ENCODE data around the gene SGPP2.

SGPP2 gene

DNA sequence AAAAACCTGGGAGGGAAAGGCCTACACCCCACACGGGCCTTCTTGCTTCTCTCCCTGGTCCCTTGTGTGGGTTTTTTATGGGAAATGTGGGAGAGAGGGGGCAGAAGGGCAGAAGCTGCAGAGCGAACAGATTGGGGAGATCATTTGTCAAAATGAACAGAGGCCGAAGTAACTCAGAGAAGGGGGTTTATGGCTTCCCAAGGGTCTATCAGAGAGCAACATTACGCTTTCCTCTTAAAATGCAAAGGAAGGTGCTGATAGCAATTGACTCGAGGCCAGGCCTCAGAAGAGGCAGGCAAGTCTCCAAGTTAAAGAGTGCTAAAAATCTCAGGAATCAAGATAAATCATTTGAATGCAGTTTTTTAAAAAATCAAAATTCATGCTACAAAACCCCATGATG, 101.5 kb downstream of the SGPP2 start:
- DNase-seq (ENCODE audit: low spot score) = no peak

DNA sequence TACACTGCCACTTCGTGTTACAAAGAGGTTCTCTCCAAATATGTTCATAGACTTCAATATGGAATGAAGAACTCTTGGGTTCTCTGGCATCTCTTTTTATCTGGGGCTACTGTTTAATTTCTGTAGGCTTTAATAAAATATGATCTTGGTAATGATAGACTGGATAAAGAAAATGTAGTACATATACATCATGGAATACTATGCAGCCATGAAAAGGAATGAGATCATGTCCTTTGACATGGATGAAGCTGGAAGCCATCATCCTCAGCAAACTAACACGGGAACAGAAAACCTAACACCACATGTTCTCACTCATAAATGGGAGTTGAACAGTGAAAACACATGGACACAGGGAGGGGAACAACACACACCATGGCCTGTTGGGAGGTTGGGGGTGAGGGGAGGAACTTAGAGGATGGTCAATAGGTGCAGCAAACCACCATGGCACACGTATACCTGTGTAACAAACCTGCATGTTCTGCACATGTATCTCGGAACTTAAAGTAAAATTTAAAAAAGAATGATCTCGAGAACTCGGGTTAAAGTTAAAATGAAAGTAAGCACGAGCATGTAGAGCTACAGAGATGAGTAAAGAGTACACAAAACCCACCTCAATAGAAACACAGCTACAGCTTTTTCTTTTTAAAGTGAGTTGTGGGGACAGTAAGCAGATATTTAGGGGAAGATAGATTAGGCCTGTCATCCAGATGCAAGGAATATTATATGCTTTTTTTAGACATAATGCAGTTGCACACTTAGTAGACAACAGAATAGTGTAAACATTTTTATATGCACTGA, 102.3 kb downstream of the SGPP2 start:
- no peak for DNase-seq (ENCODE audit: low spot score)

DNA sequence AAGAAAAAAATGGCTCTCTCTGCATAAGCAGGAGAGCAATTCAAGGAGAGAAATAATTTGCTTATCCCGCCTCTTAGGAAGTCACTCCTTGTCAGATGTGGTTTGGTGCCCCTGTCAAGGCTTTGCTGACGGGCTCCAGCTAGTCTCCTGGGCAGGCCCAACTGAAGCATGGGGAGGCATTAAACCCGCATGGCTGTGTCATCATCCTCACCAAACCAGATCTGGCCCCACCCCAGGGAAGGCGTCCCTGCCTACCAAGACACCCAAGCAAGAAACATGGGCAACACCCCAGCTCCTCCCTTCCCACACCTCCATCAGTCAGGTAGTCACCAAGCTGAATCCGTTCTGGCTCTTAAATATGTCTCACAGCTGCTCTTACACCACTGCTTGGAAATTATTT, 108.0 kb downstream of the SGPP2 start:
- DNase-seq (ENCODE audit: low spot score) = no peak

GRCh38 chr2:222535477-222535876, 111.1 kb downstream of the SGPP2 start:
- DNase-seq (ENCODE audit: low spot score) = no peak

- DNase-seq (ENCODE audit: low spot score) = no peak
Observed at GRCh38 chr2:222538535-222538934, 114.2 kb downstream of the SGPP2 start.

DNA sequence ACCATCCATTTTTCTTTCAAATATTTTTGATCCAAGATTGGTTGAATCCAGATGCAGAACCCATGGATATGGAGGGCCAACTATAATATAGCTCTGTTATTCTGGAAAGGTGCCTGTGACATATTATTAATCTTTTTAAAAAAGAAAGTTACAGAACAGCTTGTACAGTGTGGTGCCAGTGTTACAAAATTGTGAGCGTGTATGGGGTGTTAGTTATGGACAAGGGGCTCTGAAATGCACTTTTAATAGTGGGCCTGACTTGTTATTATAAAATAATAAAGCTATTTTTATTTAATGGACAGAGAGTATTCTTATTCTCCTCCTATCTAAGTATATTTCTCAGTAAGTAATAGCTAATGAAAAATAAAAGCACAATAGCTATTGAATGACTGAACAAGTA, 120.3 kb downstream of the SGPP2 start:
- no peak for DNase-seq (ENCODE audit: low spot score)

- no peak for DNase-seq (ENCODE audit: low spot score)
Observed at GRCh38 chr2:222545823-222546795, 121.8 kb downstream of the SGPP2 start.

GRCh38 chr2:222547083-222547482, 122.7 kb downstream of the SGPP2 start:
- DNase-seq (ENCODE audit: low spot score) = no peak

GRCh38 chr2:222548992-222549391, 124.6 kb downstream of the SGPP2 start:
- no peak for DNase-seq (ENCODE audit: low spot score)

DNA sequence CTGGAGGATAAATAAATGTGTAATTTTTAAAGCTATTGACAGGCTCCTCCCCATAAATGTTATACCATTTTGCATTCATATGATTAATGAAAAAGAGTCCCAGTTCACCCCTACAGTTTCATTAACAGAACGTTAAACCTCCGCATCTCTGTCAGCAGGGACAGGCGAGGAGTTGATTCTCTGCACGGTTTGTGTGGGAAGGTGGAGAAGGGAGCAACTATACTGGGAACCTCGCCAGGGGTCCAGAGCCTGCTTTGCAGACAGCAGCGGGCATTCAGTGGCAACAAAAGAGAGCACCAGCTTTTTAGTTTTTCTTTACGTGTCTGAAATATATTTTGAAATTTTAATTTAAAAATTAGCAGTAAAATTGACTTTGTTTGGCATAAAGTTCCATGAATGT, 130.2 kb downstream of the SGPP2 start:
- no peak for DNase-seq (ENCODE audit: low spot score)

DNA sequence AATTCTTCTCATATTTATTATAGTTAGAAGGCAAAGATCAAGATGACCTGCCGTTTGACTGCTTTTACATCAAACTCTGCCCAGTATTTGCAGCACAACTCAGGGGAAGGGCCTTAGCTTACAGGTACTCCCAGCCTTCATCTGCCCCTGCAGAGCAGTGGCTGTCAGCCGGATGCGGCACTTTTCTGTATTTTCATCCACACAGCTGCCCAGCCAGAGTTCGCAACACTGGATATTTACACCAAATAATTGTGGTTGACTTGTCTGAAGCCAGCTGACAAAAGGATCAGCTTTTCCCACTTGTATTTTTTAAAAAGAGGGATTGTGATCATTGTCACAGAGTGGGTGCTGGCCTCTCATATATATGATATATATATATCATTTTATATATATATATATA, 136.8 kb downstream of the SGPP2 start:
- DNase-seq (ENCODE audit: low spot score) = no peak

GRCh38 chr2:222561817-222562645, 137.7 kb downstream of the SGPP2 start:
- peak; percentile 67 for DNase-seq (ENCODE audit: low spot score)

DNA sequence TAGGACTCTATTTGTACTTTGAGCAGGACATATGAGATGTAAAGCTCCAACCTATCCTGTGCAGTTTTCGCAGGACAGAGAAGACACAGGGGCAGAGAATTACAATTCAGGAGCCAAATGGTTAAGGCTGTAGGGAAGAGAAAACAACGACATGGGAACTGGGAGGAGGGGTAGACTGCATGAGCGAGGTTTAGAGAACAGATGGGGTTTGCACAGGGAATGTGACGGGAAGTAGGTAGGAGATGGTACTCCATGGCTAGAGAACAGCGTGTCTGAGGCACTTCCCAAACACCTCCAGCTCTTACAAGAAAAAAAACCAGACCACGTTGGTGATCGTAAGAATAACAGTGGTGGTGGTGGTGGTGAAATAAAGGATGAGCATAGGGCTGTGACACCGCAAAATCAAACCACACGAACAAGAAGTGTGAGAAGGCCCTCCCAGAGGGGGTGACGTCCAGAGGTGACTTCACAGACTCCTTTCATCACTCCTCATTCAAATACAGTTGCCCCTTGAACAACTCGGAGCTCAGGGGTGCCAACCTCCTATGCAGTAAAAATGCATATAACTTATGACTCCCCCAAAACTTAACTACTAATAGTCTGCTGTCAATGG, 138.9 kb downstream of the SGPP2 start:
- DNase-seq (ENCODE audit: low spot score) = no peak

GRCh38 chr2:222563936-222564335, 139.6 kb downstream of the SGPP2 start:
- no peak for DNase-seq (ENCODE audit: low spot score)

GRCh38 chr2:222566229-222566628, 141.9 kb downstream of the SGPP2 start:
- no peak for DNase-seq (ENCODE audit: low spot score)

DNA sequence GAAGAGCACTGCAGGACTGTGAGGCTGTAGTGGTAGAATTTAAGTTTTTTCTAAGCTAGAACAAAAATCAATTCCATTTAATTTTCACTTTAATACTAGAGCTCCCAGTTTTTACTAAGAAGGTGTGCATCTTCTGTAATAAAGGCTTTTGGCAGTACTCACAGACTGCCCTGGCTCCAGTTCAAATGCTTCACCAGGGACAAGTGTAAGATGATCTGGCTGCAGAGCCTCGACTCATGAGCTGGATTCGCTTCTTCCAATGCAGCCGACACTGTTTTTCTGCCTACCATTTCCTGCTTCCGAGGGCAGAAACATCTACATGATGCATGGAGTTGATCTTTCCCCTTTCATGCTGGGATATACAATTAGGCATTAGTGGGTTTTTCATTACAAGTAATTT, 144.5 kb downstream of the SGPP2 start:
- no peak for DNase-seq (ENCODE audit: low spot score)

DNA sequence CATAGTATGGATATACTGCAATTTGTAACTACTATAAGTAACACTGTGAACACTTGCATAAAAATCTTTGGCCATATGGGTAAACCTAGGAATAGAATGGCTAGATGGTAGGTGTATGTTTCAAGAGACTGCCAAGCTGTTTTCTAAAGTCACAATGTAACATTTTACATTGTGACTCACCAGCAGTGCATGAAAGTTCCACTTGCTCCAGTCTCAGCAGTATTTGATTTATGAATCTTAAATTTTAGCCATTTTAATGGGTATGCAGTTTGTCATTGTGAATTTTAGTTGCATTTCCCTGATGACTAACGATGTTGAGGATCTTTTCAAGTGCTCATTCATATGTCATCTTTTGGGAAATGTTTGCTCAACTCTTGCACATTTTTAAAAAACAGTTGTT, 145.5 kb downstream of the SGPP2 start:
- DNase-seq (ENCODE audit: low spot score) = no peak

DNA sequence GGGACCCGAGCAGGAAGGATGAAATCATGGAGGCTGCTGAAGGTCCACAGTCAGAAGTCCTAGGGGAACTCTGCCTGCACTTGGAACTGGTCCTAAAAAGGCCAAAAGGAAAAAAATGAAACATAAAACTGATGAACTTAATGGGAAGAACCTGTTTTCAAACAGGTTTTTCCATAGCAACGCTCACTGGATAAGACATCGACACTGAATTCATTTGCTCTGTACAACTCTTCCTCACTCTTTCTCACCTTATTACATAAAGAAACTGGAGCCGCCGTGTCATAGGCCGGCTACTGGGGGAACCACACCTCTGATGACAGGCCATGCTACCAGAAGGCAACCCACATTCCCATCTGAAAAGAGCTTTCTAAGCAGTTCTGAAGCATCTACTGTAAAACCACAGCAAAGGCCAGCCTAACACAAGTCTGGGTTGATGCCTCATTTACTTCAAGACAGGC, 147.9 kb downstream of the SGPP2 start:
- DNase-seq (ENCODE audit: low spot score) = no peak

DNA sequence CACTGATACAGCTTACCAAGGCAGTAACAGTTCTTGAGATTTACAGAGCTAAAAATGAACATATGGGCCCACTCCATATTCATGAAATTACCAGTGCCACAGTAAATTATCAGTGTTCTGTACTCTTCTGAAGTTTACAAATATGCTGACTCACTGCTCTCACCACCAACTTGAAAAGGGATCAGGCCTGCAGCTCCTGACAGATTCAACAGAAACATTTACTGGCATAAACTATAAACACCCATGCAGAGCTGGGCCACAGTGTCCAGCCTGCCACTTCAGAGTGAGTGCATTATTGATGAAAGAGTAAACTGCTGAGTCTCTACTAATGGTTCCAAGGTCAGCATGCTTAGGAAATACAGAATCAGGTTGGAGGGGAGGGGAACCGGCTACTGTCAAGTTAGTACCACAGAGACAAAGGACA, 148.4 kb downstream of the SGPP2 start:
- no peak for DNase-seq (ENCODE audit: low spot score)

GRCh38 chr2:222575618-222576017, 151.3 kb downstream of the SGPP2 start:
- no peak for DNase-seq (ENCODE audit: low spot score)
